ENCODE results near the gene ANKRD31.

ANKRD31 gene

DNA sequence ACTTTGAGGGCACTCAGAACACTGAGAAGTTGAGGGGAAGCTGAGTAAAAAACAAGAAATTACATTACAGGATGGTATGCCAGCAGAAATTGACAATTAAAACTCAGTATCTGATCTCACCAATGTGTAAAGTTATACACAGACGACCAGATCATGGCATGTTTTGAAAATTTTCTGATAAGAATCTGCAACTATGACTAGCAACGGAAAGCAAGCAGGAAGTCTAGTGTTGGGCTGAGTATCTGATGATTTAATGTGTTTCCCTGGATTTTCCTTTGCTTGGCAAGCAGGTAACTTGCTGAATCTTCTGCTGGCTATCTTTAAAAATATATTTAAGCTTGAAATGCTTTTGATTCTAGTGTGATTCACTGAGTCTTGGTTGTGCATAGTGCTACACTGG is 179.1 kb downstream of the ANKRD31 start:
- DNase-seq: no peak

DNA sequence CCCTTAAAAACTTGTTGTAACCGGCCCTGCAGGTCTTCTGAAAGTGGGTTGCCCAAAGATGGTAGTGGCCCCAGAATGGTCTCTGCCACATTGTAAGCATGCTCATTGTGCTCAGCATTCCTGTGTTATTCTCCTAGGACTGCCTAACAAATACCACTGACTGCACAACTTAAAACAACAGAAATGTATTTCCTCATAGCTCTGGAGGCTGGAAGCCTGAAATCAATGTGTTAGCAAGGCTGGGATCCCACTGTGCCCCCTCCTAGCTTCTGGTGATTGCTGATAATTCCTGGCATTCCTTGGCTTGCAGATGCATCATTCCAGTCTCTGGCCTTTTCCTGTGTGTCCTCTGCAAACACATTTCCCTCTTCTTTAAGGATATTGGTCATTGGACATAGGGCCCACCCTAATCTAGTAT is 180.9 kb downstream of the ANKRD31 start:
- DNase-seq: no peak

DNA sequence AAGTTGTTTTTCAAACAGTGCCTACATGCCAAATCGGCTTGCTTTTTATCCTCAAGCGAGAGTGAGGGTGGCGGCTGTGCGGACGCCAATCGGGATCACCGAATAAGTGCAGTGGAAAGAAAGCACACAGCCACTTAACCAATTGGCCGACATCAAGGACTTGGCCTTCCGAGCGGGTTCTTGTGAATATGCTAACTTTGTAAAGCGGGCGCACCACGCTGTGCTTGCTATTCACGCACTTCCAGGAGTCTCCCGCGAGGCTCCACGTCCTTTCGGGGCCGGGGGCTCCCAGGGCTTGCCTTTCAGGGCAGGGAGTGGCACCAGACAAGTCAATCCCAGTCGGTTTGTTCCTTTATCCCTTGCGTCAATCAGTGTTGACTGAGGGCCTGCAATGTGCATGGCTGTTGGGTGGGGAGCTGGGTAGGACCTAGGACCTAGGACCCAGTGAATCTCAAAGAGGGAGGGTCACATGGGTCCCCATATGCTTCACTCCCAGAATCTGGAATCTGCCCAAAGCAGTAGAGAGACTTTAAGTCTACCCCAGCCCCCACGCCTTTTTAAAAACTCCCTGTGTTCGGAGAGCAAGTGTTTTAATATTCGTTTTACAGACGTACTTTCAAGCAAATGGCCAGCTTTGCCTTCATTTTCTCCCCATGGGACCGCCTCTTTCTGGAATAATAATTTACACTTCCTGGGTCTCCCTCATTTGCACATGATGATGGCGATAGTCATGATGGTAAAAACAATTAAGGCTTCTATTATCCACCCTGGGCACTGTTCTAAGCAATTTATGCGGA is 182.3 kb downstream of the ANKRD31 start:
- no peak for DNase-seq

DNA sequence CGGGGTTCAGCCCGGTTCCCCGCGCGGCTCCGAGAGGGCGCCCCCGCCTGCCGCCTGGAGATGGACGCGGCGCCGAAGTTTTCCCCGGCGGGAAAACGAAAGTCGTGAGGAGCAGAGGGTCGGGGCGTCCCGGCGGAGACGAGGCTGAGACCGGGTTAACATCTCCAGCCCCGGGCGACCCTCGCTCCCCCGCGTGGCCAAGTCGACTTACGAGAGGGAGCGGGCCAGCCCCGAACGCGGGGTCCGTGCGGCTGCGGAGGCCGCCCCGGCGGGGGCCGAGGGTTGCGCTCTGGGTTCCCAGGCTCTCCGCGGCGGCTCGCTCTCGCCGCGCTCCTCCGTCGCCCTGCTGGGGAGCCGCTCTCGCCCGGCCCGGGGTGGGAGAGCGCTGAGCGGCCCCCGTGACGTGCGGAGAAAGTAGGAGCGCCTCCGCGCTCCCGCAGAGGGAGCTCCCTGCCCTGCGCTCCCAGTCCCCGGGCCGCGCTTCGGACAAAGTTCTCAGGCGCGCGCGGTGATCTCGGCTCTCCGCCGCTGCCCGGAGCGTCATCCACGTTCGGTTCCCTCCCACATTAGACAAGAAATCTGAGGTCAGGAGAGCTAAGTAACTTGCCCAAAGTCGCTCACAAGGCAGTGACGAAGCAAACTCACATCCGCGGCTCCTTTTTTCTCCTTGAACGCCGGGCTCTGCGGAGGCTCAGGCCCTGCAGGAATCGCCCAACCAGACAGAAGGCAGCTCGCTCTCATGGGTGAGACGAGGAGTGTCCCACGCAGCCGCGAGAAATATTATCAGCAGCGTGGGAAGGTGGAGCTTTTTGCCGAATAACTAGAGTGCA is 183.2 kb downstream of the ANKRD31 start:
- DNase-seq: peak; percentile 41

DNA sequence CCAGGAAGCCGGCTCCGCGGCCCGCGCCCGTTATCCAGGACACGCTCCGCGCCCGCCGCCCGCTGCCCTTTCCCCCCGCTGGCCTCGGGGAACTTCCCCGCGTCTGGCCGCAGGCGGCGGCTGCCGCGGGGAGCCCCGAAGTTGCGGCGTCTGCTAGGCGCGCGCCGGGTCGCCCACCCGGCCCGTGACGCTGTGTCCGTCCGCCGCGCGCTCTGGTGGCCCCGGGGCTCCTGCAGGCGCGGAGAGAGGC is 183.7 kb downstream of the ANKRD31 start:
- no peak for DNase-seq

DNA sequence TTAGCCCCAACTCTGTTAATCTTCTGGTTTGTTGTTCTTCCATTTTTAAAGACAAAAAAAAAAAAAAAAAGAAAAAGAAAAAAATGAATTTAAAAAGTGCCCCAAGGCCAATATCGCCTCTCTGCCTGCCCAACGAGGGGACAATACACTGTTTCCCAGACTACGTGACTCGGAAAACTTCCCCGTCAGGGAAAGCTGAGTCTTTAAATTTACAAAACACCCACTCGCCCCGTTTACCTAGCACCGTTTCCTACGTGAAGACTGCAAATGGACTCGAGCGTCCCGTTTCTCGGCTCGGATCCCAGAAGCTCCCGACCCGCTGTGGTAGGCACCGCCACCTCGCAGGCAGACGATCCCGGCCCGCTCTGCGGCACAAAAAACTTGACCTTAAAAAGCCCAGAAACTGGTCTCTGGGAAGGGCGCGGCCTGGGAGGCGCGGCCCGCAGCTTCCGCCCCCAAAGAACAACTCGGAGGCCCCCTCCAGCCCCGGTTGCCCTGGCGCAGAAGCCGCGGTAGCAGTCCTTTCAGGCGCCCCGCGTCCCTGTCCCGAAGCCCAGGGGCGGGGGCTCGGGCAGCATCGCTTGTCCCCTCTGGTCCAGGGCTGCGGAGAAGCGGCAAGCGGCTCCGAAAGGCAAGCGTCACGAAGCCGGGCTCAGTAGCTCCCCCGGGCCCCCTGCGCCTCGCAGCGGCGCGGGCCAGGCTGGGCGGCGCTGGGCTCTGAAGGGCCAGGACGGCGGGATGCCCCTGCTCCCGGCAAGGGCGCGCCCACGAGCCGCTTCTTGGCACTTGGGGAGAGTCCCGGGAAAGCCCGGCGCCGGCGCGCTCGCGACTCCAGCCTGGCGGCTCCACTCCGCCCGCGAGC is 184.3 kb downstream of the ANKRD31 start, which contains the start of gene GCNT4:
Gene GCNT4, minus strand, starts transcription at position 367 of the 862 bp plus-strand sequence. CDS start 22,521 bp downstream, outside the sequence.
- DNase-seq: no peak

DNA sequence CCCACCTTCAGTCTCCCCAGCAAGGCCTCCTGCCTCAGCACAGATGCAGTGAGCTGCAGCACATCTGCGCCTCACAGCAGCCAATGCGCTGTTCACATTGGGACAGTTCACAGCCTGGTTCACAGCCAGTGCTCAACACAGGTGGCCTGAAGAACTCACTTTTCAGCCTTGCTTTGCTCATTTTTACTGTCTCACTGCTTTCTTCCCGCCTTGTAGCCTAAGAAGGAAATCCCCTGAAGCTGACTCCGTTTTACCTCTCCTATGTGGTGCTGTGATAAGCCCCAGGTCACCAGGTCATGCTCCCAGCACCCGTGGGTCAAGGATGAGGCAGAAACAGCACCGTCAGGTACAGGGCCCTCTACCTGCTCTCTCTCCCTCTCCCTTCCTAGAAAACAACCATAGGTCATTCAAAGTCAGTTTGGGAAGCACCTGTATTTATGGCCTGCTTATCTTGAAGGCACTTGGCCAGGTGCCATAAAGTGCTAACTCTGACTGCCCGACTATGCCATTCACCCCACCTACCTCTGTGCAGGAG is 185.4 kb downstream of the ANKRD31 start:
- no peak for DNase-seq

DNA sequence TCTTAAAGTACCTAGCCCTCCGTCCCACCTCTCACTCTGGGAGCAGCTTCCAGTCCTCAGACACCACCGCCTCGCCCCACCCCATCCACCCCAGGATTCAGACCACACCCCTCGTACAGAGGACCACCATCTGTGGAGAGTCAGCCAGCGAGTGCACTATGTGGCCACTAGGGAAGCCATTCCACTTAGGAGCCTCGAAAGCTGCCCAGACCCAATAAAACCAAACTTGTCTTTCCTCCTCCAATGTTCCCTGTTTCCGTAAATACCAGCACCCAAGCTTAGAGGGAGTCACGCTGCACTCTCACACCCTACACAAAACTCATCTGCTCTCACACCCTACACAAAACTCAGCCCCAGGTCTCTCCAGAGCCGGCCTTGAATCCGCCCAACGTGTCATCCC is 186.3 kb downstream of the ANKRD31 start:
- DNase-seq: no peak

DNA sequence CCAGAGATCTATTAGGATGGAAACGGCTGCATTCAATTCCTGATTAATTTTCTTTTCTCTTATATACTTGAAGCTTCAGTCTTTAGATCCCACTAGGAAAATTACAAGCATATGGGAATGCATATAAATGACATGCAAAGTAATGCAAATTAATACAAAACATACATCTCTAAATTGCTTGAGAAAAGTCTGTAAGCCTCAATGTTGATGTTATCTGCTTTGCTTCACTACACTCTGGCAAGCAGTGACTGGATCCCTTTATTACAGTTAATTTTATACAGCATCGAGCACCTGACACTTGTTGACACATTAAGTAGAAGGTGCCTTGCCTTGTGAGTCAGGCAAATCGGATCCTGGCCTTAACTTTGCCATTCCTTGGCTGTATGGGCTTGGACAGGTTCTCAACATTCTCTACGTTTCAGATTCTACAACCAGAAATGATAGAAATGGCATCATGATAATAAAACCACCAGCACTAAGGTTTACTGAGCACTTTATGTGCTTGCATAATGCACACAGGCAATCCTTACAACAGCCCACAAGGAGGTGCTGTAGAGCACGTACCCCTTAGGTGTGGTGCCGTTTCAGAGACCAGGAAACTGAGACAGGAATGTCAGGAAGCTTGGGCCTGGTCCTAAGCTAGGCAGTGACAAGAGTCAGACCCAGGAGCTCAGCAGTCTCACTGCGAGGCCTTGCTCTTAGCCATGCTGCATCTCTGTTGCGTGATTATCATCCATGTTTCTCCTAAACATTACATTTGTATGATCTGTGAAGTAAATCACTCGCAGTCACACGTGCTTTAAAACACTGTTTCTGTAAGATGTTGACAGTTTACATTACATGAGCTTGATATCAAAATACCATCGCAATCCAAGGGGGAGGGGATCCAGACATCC is 187.0 kb downstream of the ANKRD31 start:
- peak; percentile 51 for DNase-seq

DNA sequence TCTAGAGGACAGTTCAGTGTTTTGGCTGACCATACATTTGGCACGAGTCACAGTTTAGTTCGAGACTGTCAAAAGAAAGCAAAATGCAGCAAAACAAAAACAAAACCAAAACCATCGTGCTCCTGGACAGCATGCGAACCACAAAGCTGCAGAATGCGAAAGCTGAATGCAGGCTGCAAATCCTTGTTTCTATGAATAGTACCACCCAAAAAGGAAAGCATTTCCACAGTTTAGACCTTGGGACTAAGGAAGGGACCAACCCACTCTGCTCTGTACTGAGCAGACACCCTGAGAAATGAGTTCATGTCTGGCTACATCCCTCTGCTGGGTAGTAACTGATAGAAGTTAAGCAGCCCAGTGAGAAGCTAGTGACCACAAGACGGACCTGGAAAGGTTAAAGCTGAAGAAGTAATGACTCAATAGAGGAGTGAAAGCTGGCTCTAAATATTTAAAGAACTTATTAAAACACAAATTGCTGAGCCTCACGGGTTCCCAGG is 188.2 kb downstream of the ANKRD31 start:
- DNase-seq: no peak

DNA sequence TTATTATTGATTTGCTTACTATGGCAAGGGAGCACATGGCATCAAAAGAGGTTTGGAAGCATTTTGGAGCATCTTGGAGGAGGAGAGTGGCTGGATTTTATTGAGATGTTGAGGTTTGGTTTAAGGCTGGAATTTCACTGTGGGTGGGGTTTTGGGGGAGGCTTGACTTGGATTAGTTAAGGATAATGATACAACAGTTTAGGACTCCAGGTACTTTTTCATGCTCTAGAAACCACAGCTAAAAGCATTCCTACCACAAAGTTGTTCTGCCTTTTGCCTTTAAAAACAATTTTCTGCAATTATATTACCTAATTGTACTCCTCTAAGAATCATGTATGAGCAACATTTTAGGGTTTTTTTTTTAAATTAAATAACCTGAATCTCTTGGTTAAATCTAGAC is 189.3 kb downstream of the ANKRD31 start:
- no peak for DNase-seq

DNA sequence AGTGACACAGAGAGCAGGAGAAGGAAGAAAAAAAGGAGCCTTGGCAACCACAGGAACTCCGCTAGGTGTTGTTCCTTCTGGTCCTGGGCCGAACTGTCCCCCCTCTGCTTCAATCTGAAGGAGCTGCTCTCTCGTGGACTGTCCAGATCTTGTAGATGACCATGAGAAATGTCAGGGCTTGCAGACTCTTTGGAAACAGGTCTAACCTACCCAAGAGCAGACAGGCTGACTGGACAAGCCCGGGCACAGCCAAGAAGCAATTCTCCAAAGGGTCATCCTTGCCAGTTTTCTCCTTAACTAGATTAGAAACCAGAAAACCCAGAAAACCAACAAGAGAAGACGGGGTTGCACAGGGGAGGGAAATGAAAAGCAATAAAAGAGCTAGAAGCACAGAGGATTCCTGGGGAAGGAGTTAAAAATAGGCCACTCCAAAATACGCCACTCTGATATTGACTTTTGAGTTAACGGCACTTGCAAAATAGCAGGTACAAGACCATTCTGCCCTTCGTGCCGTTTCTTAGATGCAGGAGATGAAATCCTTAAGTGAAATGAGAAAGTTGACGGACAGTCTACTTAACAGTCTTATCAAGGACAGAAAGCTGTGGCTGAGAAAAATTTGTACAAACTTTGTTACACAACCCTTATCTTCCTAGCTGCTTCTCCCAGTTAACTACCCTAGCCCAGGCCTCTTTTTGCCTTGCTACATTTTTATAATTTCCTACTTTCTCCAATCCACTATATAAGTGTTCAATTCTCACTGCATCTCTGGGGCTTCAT is 190.1 kb downstream of the ANKRD31 start:
- DNase-seq: no peak

DNA sequence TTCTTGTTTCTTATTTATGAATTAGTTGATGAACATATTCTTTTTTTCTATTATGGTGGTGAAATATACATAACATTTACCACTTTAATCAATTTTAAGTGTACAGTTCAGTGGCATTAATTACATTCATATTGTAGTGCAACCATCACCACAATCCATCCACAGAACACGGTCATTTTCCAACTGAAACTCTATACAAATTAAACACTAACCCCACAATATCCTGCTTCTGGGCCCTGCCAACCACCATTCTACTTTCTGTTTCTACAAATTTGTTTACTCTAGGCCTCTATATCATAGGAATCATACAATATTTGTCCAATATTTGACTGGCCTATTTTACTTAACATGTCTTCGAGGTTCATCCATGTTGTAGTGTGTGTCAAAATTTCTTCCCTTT is 191.6 kb downstream of the ANKRD31 start:
- DNase-seq: no peak

DNA sequence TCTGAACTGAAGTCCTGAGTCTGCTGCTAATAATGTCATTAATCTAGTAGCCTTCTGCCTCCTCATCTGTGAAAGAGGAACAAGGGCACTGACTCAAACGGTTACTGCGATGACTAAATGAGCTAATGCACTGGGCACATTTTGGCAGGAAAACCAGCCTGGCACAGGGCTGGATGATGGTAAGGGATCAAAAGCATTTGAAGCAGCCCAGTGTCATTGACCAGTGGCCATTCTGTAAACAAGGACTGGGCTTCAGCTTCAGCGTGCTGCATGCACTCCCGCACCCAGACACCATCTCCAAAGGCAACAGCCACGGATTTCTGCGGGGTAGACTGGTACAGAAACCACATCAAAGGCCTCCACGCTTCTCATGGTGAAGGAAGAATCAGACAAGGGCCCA is 192.3 kb downstream of the ANKRD31 start:
- no peak for DNase-seq

DNA sequence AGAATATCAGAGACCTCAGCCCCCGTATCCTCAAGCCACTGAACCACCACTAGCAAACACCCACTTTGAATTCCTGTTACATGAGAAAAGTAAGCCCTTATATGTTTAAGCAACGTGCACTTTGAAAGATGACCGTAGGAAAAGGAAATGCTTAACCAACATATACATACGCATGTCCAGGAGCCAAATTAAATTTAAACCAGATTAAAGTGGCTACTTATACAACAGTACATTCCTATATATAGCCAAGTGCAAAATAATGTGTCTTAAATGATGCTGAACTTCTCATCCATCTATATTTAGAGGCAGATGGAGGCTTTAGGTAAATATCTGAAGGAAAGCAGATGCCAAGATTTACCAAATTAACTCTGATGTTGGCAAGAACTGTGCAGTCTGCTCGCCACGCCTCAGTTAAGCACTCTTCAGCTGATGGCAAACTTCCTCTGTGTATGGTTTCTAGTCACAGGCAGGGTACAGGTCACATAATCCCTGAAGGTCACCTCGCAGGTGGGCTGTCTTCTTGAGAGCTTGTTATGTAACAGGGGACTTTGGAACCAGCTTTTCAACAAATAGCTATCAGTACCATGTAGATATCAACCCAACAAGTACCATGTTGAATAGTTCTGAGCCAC is 192.9 kb downstream of the ANKRD31 start:
- no peak for DNase-seq

DNA sequence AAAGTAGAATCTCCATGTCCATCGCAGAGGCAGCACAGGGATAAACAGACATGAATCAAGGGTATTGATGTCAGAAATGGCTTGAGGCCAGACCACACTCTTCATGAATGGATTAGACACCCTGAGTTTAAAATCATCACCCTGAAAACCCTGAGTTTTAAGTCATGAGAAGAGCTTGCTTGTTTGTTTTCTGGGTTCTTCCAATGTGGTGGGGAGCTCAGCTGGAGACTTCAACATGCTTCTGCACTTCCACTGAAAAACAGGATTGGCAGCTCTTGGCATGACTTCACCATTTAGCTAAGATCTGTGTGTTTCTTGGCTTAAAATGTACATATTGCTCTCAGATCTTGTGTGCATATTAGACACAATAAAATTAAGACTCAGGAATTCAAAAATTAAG is 194.2 kb downstream of the ANKRD31 start:
- no peak for DNase-seq

DNA sequence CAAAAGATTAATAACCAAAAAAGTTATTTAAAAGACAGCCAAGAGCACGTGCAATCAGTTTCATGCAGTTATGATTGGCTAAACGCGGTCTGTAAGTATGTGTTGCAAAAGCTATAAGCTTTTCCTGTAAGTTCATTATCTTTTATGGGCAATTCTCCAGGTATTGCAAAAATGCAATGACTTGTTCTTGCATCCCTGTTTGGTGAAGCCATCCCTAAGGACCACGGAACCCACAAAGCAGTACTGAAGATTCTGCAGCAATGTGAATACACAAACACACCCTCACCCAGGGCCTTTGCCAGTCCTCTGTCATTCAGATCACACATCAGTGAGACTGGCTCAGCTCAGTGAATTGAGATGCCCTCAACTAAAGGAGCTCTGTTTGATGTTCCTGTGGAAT is 195.7 kb downstream of the ANKRD31 start:
- DNase-seq: no peak

DNA sequence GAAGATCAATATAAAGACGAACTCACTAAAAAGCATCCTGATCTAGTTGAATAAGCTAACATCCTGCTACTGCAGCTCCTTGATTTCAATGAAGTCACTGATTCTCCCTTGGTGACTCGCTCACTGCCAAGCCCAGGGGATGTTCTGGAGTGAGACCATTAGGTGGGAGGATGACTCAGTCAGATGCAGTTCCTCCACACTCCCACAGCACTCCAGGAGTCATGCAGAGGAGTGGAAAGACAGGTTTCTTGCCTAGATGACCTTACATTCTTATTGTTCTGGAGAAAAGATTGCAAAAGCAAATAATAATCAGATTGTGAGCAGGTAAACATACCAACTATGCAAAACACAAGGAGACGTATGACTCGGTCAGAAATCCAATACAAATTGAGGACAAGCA is 199.6 kb downstream of the ANKRD31 start:
- DNase-seq: no peak

DNA sequence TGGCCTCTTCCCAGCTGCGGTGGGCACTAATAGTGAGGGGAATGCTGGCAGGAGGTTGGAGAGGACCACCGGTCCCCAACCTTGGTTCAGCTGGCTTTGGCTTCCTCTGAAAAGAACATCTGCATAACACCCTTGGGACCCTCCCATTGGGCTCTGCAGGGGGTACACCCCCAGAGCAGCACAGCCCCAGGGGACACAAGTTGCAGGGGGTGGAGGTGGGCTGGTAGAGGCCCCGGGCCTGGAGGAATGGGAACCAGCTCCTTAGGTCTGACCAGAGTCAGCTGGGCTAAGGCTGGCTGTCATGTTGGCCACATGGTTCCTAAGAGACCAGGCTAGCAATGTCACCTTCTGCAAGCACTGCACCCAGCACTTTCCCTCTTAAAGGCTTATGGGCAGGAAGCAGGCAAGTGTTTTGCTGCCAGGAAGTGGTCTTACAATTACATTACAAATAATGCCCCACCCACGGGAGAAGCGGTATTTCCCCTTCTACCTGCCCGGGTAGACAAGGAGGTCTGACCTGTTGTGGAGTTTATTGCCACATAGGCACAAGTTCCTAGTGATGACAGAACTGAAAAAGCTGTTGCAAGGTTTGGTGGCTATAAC is 202.4 kb downstream of the ANKRD31 start:
- DNase-seq: no peak

DNA sequence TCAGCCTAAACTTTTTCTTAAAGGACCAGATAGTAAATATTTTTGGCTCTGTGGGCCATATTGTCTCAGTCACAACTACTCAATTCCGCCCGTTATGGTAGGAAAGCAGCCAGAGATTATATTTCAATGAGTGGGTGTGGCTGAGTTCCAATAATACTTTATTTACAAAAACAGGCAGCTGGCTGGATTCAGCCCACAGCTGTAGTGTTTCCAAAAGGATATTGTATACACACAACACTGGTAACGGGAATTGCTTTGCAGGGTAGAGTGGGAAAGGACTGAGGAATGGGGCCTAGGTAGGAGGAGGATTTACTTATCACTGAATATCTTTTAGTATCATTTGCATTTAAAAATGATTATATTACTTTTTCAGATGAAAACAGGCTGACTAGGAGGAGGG is 205.3 kb downstream of the ANKRD31 start:
- DNase-seq: no peak

Data from activated CD4-positive, alpha-beta T cell treated with anti-CD3 and anti-CD28 coated beads for 1 hour (primary cell).